SK-N-SH (cell line): ENCODE results near the gene SACM1L. TPM values are rescaled to one million over a fixed set of nuclear protein-coding genes. Genes with fewer than 3 reads are reported as not detected.
"Not testable (repeated sequence)": the region's sequence is repeated elsewhere in the genome, so short reads cannot be mapped to it uniquely, and the experiment has no call there.

Source experiments
- CTCF ChIA-PET: fragments of 300-600, 350-600 bp; formaldehyde crosslinking; extraction: SDS; loops from one replicate; lab custom pipeline; 2021; lab: Yijun Ruan, JAX
- POLR2A ChIA-PET: fragments of 350-600 bp; sonication (Branson Sonifier 250); formaldehyde crosslinking; extraction: SDS; loops from one replicate; lab custom pipeline; 2020; ENCODE audit warnings: antibody characterized with exemption, inconsistent platforms; lab: Yijun Ruan, JAX
- DNase-seq: peaks from one replicate; pipeline ENCODE4 v3.0.0; 2012
- H2AFZ ChIP-seq: fragments of 200-600 bp; sonication (generic); 2 replicates; pipeline ENCODE4 v1.8.1; 2016; ENCODE audit warnings: antibody characterized with exemption, mild to moderate bottlenecking, low read depth
- H3F3A ChIP-seq: fragments of 200-600 bp; sonication (generic); replicated peaks from 2 replicates; pipeline ENCODE3; 2016; ENCODE audit warnings: antibody characterized with exemption, mild to moderate bottlenecking; ENCODE audit not compliant: insufficient read depth
- H3K27ac ChIP-seq, 2 experiments: fragments of 200-500 bp in 1 of 2; fragments of 200-600 bp in 1 of 2; sonication (Bioruptor generic) in 1 of 2; sonication (generic), shearing (Covaris generic) in 1 of 2; 2 replicates each; pipeline versions ENCODE4 v1.5.1 to v1.6.1; 2014 to 2016; ENCODE audit warnings: low read depth in 2 of 2, inconsistent platforms in 1 of 2, low read length in 1 of 2, mild to moderate bottlenecking in 1 of 2, mixed read lengths in 1 of 2
- H3K27me3 ChIP-seq: fragments of 200-600 bp; sonication (generic), shearing (Covaris generic); 2 replicates; pipeline ENCODE4 v1.6.1; 2016; ENCODE audit warnings: mixed run types; ENCODE audit not compliant: insufficient read depth
- H3K36me3 ChIP-seq, 2 experiments: fragments of 200-500 bp in 1 of 2; fragments of 200-600 bp in 1 of 2; sonication (Bioruptor generic) in 1 of 2; sonication (generic) in 1 of 2; replicated peaks in 1 of 2; 2 replicates each; pipeline versions ENCODE3 to v1.5.1; 2014 to 2016; ENCODE audit warnings: low read length in 1 of 2, mild to moderate bottlenecking in 1 of 2; ENCODE audit not compliant: insufficient read depth in 2 of 2, control insufficient read depth in 1 of 2
- H3K4me1 ChIP-seq, 2 experiments: fragments of 200-500 bp in 1 of 2; fragments of 200-600 bp in 1 of 2; sonication (Bioruptor generic) in 1 of 2; sonication (generic), shearing (Covaris generic) in 1 of 2; 2 replicates each; pipeline versions ENCODE4 v1.5.1 to v1.6.1; 2014 to 2016; ENCODE audit warnings: low read depth in 1 of 2, low read length in 1 of 2, mixed run types in 1 of 2; ENCODE audit not compliant: insufficient read depth in 2 of 2, control insufficient read depth in 1 of 2
- H3K4me2 ChIP-seq: fragments of 200-600 bp; sonication (generic), shearing (Covaris generic); 2 replicates; pipeline ENCODE4 v1.6.1; 2017; ENCODE audit warnings: mixed run types
- H3K4me3 ChIP-seq, 2 experiments: fragments of 200-500 bp in 1 of 2; fragments of 200-600 bp in 1 of 2; sonication (Bioruptor generic) in 1 of 2; sonication (generic), shearing (Covaris generic) in 1 of 2; 2 replicates each; pipeline versions ENCODE4 v1.5.1 to v1.8.1; 2014 to 2016; ENCODE audit warnings: low read depth in 2 of 2, inconsistent platforms in 1 of 2, low read length in 1 of 2, mild to moderate bottlenecking in 1 of 2, mixed read lengths in 1 of 2, moderate library complexity in 1 of 2
- H3K79me2 ChIP-seq: fragments of 200-600 bp; sonication (generic); 2 replicates; pipeline ENCODE4 v1.8.1; 2017; ENCODE audit warnings: mild to moderate bottlenecking; ENCODE audit not compliant: insufficient read depth
- H3K9ac ChIP-seq: fragments of 200-600 bp; sonication (generic); 2 replicates; pipeline ENCODE4 v1.6.1; 2017; ENCODE audit warnings: mixed run types
- H3K9me2 ChIP-seq: fragments of 200-600 bp; sonication (generic); 2 replicates; pipeline ENCODE4 v1.6.1; 2017; ENCODE audit warnings: mixed run types
- H3K9me3 ChIP-seq: fragments of 200-600 bp; sonication (generic); 2 replicates; pipeline ENCODE4 v1.6.1; 2017; ENCODE audit warnings: mixed run types, mild to moderate bottlenecking, moderate library complexity
- H4K20me1 ChIP-seq: fragments of 200-600 bp; sonication (generic); 2 replicates; pipeline ENCODE4 v1.6.1; 2017; ENCODE audit warnings: mild to moderate bottlenecking, mixed run types; ENCODE audit not compliant: insufficient read depth
- ELF1 ChIP-seq: IDR thresholded peaks from 2 replicates; pipeline ENCODE4 v1.4.0; 2012
- EP300 ChIP-seq, 2 experiments: IDR thresholded peaks; 2 replicates each; pipeline versions ENCODE4 v1.4.0 to v1.6.1; 2012; ENCODE audit warnings: borderline replicate concordance in 1 of 2, low read depth in 1 of 2, low read length in 1 of 2
- GATA2 ChIP-seq: sonication (generic); formaldehyde crosslinking; IDR thresholded peaks from 2 replicates; pipeline ENCODE4 v1.5.0; 2020; ENCODE audit warnings: mild to moderate bottlenecking, missing genetic modification reagents
- MXI1 ChIP-seq: IDR thresholded peaks from 2 replicates; pipeline ENCODE4 v1.6.1; 2012; ENCODE audit warnings: mild to moderate bottlenecking, low read depth, low read length, improper control_type of control experiment
- RAD21 ChIP-seq: IDR thresholded peaks from 2 replicates; pipeline ENCODE4 v1.6.1; 2012; ENCODE audit warnings: mild to moderate bottlenecking, low read length
- RCOR1 ChIP-seq: fragments of 150-350 bp; IDR thresholded peaks from 2 replicates; pipeline ENCODE4 v1.6.1; 2017; ENCODE audit warnings: antibody characterized with exemption, low read length
- SIN3A ChIP-seq: IDR thresholded peaks from 2 replicates; pipeline ENCODE4 v1.6.1; 2012; ENCODE audit warnings: low read depth, mild to moderate bottlenecking, low read length, moderate library complexity, borderline replicate concordance
- SMC3 ChIP-seq: IDR thresholded peaks from 2 replicates; pipeline ENCODE4 v1.6.1; 2012; ENCODE audit warnings: low read depth, low read length, improper control_type of control experiment
- TCF12 ChIP-seq: IDR thresholded peaks from 2 replicates; pipeline ENCODE4 v1.4.0; 2012
- TEAD4 ChIP-seq: IDR thresholded peaks from 2 replicates; pipeline ENCODE4 v1.4.0; 2012; ENCODE audit warnings: mild to moderate bottlenecking, borderline replicate concordance; ENCODE audit not compliant: insufficient read depth
- WGBS: methylation state at CpG from one replicate; pipeline ENCODE4 v1.1.6; 2017; ENCODE audit warnings: low lambda C conversion rate; 5-methylcytosine and 5-hydroxymethylcytosine counted together
- polyA plus RNA-seq, 3 experiments: library from polyadenylated mRNA; depleted of rRNA; stranded (reverse); fragments of >200 nt; gene quantifications; 2 replicates each; pipeline ENCODE4 v1.2.3, GENCODE V29; 2012
- TF ChIP-seq, protein P1 (sequence below): IDR thresholded peaks from 2 replicates; pipeline ENCODE4 v1.6.1; 2012; ENCODE audit warnings: mild to moderate bottlenecking, low read depth, low read length, moderate library complexity
- TF ChIP-seq, protein P2 (sequence below): IDR thresholded peaks from 2 replicates; pipeline ENCODE4 v1.4.0; 2012; ENCODE audit warnings: low read depth, borderline replicate concordance
- TF ChIP-seq, protein P3 (sequence below): fragments of 200-600 bp; sonication (generic); IDR thresholded peaks from 2 replicates; pipeline ENCODE4 v1.6.1; 2017; ENCODE audit warnings: antibody characterized with exemption, mild to moderate bottlenecking, moderate library complexity

SACM1L gene
- polyA plus RNA-seq, 1 of the 3 experiments (the other 2 are of a cell fraction): 11.2 TPM

DNA sequence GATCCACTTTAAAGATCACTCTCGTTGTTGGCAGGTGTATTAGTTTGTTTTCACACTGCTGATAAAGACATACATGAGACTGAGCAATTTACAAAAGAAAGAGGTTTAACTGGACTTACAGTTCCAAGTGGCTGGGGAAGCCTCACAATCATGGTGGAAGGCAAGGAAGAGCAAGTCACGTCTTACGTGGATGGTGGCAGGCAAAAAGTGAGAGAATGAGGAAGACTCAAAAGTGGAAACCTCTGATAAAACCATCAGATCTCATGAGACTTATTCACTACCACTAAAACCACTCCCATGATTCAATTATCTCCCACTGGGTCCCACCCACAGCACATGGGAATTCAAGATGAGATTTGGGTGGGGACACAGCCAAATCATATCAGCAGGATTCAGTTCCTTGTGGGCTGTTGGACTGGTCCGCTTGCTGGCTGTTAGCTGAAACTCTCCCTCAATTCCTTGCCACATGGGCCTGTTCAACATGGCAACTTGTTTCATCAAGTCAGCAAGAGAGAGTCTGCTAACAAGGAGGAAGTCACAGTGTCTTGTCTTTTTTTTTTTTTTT lies 59.9 kb downstream of the SACM1L start:
- CTCF ChIA-PET: interaction anchor here (0.7 to 5.0 kb wide), 4 partner anchors 13 to 190 kb away, joined by 3 to 36 read pairs (median 3); no protein-coding TSS in a partner anchor
- not testable (repeated sequence) for DNase-seq, H3K4me1 ChIP-seq, H2AFZ ChIP-seq, H3K9ac ChIP-seq, H3K9me2 ChIP-seq, H3K79me2 ChIP-seq, H3K9me3 ChIP-seq, H3K4me3 ChIP-seq, H4K20me1 ChIP-seq, H3K27me3 ChIP-seq, H3K27ac ChIP-seq, H3K4me2 ChIP-seq, H3F3A ChIP-seq
- WGBS: 95% methylated on average over 4 of the region's 4 CpGs
- POLR2A ChIA-PET: interaction anchor here (0.8 kb wide), 1 partner anchor 238 kb away, joined by 3 read pairs; no protein-coding TSS in a partner anchor
- peaks cover 19 to 34% of the 10 kb centered on the region in 2 experiments for H3K36me3 ChIP-seq

GRCh38 chr3:45749880-45750279 lies 60.7 kb downstream of the SACM1L start:
- DNase-seq: no peak
- no peak overlapping the region for H3K9ac ChIP-seq
- H4K20me1 ChIP-seq: no peaks in the 10 kb centered on the region
- no peak overlapping the region for H3K27ac ChIP-seq
- no peaks in the 10 kb centered on the region for H3K9me2 ChIP-seq
- no peaks in the 10 kb centered on the region for H3F3A ChIP-seq
- no peaks in the 10 kb centered on the region for H3K4me1 ChIP-seq
- peaks cover 11 to 26% of the 10 kb centered on the region in 2 experiments for H3K36me3 ChIP-seq
- H3K4me2 ChIP-seq: no peak overlapping the region
- no peak overlapping the region for H2AFZ ChIP-seq
- WGBS: 74% methylated on average over 4 of the region's 4 CpGs
- ChIA-PET POLR2A (no interaction called here), CTCF (interaction anchor here (0.7 to 5.0 kb wide), 6 partner anchors 12 to 329 kb away, joined by 3 to 36 read pairs (median 3); no protein-coding TSS in a partner anchor)
- TF ChIP-seq RAD21: no peak
- no peak for TF ChIP-seq MXI1
- TF ChIP-seq, protein P1, sequence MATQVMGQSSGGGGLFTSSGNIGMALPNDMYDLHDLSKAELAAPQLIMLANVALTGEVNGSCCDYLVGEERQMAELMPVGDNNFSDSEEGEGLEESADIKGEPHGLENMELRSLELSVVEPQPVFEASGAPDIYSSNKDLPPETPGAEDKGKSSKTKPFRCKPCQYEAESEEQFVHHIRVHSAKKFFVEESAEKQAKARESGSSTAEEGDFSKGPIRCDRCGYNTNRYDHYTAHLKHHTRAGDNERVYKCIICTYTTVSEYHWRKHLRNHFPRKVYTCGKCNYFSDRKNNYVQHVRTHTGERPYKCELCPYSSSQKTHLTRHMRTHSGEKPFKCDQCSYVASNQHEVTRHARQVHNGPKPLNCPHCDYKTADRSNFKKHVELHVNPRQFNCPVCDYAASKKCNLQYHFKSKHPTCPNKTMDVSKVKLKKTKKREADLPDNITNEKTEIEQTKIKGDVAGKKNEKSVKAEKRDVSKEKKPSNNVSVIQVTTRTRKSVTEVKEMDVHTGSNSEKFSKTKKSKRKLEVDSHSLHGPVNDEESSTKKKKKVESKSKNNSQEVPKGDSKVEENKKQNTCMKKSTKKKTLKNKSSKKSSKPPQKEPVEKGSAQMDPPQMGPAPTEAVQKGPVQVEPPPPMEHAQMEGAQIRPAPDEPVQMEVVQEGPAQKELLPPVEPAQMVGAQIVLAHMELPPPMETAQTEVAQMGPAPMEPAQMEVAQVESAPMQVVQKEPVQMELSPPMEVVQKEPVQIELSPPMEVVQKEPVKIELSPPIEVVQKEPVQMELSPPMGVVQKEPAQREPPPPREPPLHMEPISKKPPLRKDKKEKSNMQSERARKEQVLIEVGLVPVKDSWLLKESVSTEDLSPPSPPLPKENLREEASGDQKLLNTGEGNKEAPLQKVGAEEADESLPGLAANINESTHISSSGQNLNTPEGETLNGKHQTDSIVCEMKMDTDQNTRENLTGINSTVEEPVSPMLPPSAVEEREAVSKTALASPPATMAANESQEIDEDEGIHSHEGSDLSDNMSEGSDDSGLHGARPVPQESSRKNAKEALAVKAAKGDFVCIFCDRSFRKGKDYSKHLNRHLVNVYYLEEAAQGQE: no peak
- TF ChIP-seq TCF12: no peak
- no peak for TF ChIP-seq SIN3A
- TF ChIP-seq TEAD4: no peak
- no peak for TF ChIP-seq ELF1
- TF ChIP-seq, protein P2, sequence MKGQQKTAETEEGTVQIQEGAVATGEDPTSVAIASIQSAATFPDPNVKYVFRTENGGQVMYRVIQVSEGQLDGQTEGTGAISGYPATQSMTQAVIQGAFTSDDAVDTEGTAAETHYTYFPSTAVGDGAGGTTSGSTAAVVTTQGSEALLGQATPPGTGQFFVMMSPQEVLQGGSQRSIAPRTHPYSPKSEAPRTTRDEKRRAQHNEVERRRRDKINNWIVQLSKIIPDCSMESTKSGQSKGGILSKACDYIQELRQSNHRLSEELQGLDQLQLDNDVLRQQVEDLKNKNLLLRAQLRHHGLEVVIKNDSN: no peak
- TF ChIP-seq, protein P3, sequence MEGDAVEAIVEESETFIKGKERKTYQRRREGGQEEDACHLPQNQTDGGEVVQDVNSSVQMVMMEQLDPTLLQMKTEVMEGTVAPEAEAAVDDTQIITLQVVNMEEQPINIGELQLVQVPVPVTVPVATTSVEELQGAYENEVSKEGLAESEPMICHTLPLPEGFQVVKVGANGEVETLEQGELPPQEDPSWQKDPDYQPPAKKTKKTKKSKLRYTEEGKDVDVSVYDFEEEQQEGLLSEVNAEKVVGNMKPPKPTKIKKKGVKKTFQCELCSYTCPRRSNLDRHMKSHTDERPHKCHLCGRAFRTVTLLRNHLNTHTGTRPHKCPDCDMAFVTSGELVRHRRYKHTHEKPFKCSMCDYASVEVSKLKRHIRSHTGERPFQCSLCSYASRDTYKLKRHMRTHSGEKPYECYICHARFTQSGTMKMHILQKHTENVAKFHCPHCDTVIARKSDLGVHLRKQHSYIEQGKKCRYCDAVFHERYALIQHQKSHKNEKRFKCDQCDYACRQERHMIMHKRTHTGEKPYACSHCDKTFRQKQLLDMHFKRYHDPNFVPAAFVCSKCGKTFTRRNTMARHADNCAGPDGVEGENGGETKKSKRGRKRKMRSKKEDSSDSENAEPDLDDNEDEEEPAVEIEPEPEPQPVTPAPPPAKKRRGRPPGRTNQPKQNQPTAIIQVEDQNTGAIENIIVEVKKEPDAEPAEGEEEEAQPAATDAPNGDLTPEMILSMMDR: no peak
- no peak for TF ChIP-seq EP300 (IDR thresholded peaks at IDR 0.05; ENCODE audit: borderline replicate concordance in 1 of 2, low read depth in 1 of 2, low read length in 1 of 2)
- TF ChIP-seq SMC3: no peak
- TF ChIP-seq RCOR1: no peak
- TF ChIP-seq GATA2 (CRISPR knock-in tag): no peak
- no peaks in the 10 kb centered on the region for H3K79me2 ChIP-seq
- no peak overlapping the region for H3K4me3 ChIP-seq
- no peaks in the 10 kb centered on the region for H3K9me3 ChIP-seq
- H3K27me3 ChIP-seq: no peaks in the 10 kb centered on the region
